GM19468 (cell line): ENCODE measurements around the gene CCSER1.
"Not testable (repeated sequence)": the region's sequence is repeated elsewhere in the genome, so short reads cannot be mapped to it uniquely, and the experiment has no call there.

ENCODE experiments used
- ATAC-seq: cut with Tn5 transposase; IDR thresholded peaks from one replicate; pipeline ENCODE4 v1.9.1; 2021; ENCODE audit warnings: mild to moderate bottlenecking, moderate library complexity, moderate number of reproducible peaks; ENCODE audit not compliant: unreplicated experiment; ENCODE audit errors: extremely low read depth

CCSER1 gene

DNA sequence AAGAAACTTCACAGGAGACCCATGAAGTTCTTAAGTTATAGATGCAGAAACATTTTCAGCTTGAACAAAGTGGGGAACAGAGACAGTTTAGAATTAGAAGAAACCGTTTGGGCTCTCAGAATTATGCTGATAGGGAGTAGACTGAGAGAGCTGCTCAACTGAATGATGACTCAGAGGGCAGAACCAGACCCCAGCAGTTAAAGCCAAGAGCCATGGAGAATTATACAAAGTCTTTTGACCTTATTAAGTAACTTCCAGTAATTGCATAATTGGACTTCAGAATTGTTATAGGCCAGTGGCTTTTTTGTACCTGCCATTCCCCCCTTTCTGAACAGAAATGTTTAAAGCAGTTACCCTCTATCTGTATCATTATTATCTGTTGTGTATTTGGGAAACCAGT lies 642.1 kb downstream of the CCSER1 start:
- ATAC-seq: no peak

DNA sequence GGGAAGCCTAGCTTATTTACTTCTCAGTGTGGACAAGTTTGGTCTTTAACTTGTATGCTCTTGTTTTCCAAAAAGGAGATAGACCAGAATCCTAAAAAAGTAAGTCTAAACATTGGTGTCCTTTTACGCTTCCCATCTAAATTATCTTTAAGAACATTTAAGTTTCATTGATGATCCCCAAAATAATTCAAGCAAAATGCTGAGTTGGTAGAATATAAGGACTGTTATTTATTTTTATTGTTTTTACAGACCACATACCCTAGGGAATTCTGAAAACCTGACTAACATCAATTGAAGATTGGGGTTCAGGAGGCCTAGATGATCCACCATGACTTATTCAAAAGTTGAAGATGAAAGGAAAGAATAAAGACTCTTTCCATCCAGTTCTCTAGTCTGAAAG lies 653.0 kb downstream of the CCSER1 start:
- ATAC-seq: no peak

DNA sequence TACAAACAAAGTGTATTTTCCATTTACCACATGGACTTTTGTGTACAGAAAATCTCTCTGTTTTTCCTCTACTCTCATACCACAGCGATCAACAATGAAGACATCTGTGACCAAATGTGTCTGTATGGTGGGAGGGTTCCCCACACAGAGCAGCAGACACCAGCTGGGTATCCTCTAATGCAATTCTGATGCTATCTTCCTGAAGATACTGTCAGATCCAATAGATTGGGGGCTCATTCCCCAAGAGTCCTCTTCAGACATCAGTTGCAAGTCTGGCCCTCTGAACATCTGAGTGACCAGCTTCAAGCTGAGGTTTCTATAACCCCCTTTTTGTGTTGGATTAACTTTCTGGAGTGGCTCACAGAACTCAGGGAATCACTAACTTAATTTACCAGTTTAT lies 659.4 kb downstream of the CCSER1 start:
- ATAC-seq: no peak

DNA sequence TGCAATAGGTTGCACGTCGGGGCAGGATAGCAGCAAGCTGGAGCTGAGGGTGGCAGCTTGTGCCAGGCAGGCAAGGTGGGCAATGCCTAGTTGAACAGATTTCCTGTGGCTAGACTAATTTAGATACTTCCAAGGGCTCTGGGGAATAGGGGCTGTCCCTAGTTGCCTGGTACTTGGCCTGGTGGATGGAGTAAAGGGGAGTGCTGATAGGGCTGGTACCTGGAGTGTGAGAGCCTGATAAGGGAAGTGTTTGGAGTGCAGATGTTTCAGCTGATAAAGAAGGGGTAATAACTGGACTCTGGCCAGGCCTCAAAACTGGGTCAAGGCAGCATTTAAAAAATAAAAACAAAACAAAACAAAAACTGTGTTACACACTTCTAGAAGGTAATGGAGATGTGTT lies 665.5 kb downstream of the CCSER1 start:
- ATAC-seq: no peak

DNA sequence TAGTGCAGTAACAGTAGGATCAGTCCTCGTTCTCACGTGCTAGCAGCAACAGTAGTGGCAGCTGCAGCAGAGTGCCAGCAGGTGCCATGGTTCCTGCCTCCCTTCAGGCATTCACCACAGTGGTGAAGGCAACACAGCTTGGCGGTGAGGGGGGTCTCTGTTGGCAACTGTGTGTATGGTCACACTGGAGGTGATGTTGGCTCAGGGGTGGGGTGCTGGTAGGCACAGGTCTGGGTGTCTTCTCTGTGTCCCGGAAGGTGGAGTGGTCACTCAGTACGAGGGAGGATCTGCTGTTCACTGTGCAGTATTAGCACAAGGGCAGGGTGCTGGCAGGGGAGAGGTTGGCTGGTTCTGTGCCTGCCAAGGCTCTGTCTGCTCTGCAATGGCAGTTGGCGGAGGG lies 671.8 kb downstream of the CCSER1 start:
- no peak for ATAC-seq

DNA sequence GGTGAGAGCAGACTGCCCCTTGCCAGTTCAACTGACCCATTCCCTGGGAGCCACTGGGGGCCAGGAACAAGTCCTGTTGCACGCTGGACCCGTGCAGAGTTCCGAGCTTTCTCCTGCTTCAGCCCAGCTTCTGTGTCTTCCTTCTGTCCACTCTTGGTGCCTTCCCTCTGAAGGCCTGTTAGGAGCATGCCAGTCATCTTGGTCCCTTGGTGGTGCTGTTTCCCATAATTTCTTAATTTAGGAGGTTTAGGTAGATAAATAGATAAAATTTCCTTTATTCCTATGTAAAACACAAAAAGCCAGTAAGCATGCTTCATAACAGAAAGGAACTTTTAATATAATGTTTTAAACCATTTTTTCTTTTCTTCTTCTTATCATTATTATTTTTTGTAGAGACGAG lies 672.7 kb downstream of the CCSER1 start:
- ATAC-seq: no peak

DNA sequence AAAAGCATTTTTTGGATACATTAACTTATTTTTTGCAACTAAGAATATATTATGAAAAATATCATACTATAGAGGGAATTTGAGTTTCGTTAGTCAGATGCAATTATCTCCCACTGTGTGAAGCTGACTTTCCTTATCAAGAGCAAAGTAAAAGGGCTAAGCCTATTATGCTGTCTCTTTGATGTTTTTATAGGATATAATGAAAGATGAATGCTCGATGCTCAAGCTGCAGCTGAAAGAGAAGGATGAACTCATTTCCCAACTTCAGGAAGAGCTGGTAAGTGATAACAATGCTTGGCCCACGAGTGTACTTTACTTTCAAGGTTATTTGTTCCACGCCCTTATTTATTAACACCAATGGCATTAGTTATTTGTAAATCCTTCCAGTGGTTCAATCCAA lies 688.4 kb downstream of the CCSER1 start:
- ATAC-seq: no peak

DNA sequence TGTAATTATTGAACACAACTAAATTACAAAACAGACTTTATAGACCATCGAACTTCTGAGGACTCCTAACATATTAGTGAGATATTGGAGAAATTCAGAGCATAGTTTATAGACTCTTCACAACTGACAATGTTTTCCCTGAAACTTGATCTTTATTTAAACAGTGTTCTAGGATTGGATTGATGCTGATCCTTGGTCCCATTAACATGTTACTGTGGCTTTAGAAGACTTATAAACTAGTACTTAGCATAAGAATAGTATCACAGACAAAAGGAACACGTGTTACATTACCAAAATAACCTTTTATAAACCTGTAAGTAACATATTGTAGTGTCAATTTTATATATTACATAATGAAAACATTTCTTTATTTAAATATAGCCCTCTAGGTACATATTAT lies 689.6 kb downstream of the CCSER1 start:
- ATAC-seq: no peak

DNA sequence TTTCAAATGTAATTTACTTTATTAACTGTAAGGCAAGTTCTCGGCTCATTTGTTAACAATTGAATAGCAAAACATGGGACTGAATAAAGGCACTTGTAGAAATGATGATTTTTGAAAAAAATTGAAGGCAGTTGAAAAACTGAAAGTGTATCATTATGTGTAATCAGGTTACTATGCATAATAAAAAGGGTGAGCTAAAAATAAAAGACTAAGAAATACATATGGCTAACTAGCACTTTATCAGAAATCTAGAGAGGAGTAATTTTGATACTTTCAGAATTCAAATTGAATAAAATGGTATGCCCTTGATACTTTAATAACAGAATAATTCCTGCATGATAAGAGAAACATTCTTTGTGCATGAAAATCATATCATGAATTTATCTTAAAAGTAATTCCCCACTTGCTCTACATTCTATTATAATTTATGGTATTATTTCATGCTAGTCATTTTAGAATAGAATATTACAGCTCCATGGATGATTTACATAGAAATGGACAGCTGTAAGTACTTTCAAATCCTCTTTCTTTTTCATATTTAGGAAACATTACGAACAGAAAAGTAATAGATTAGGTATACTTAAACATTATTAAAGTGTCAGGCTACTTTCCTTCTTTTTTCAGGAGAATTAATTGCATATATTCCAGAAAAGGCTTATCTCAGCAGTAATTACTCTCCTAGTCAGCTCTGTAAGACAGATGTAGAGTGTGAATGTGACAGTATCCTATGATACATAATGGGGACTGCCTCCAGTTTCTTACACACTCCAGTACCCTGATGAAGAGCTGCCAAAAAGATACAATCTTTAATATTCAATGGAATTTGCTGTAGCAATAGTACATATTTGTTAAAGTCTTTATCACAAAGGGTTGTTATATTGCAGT lies 697.3 kb downstream of the CCSER1 start:
- ATAC-seq: no peak

DNA sequence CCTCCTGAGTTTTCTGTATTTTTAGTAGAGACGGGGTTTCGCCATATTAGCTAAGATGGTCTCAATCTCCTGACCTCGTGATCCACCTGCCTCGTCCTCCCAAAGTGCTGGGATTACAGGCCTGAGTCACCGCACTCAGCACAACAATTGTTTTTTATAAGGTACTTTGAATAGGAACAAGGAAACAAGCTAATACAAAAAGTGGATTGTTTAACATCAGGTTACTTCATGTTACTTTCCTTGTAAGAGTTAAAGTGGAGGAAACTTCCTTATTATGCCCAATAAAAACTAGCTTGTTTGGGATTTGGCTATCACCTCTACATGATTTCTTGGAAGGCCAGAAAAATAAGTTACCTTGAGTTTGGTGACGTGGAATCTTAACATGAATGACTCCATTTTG lies 698.7 kb downstream of the CCSER1 start:
- no peak for ATAC-seq

DNA sequence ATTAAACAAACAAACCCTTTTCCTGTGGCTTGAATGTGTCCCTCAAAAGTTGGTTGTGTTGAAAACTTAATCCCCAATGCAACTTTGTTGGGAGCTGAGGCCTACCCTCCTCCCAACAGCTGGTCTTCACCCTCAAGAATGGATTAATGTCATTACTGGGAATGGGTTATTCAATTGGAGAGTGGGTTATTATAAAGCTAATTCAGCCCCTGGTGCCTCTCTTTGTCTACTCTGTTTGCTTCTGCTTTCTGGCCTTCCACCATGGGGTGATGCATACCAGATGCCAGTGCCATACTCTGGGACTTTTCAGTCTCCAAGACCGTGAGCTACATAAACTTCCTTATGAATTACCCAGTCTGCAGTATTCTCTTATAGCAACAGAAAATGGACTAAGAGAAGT lies 706.5 kb downstream of the CCSER1 start:
- no peak for ATAC-seq

DNA sequence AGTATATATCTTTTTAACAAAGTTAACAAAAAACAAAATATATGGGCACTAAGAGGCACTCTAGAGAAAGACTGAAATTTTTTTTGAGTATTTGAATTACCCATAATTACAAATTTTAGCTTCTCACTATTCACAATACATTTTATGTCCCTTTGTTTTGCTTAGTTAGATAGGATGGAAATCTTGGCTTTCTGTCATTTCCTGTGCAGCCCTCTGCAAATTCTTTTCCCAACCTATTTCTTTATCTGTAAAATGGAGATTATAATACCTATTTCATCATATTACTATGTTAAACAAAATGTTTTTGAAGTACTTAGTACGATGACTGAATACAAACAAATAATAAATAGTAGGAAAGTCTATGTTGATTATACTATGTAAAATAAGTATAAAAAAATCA lies 710.0 kb downstream of the CCSER1 start:
- ATAC-seq: no peak

DNA sequence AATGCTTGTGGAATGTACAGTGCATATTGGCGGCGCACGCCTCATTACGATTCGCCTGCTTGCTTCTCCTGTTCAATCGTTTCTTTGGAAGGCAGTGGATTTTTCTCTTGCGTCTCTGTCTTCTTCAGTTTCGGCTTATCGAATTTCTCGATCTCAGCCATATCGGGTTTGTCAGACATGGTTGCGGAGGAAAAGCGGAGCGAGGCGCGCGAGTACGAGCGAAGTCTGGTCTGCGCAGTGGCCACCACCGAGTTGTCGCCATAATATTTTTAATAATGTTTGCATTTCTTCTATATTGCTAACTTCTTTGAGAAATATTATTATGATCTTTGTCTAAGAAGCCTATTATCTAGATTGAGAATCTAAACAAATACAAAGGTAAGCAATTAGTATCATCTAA lies 711.7 kb downstream of the CCSER1 start:
- ATAC-seq: not testable (repeated sequence)

DNA sequence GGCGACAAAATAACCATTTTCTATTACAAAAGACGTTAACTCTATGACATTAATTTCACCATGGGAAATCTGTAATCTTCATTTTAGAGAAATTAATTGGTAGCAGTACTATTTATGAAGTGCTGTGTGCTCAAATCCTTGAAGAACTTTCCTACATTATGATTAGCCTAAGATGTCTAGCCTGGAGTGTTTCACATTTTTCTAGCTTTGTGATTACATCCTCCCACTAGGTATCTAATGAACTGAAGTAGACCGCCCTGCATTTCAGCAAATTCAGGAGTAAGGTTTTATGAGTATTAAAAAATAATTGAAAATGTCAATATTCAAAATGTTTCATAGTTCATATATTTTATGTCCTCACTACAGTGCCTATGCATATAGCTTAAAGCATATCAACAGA lies 713.1 kb downstream of the CCSER1 start:
- ATAC-seq: no peak

DNA sequence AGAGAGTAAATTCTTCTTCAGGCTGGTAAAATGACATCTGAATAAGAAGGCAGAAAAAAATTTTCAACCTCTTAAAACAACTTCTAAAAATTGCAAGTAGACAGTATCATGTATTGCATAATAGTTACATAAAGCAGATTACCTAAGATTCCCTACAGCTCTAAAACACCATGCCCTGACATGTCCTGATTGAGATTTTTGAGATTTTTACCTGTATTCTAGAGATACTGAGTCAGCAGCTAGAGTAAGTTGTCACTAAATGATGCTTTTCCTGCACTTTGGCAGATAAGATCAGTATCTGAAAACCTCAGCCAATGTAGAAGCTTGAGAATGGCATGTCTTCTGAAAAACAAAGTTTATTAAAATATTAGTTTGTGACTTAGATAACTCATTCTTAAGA lies 713.6 kb downstream of the CCSER1 start:
- no peak for ATAC-seq

DNA sequence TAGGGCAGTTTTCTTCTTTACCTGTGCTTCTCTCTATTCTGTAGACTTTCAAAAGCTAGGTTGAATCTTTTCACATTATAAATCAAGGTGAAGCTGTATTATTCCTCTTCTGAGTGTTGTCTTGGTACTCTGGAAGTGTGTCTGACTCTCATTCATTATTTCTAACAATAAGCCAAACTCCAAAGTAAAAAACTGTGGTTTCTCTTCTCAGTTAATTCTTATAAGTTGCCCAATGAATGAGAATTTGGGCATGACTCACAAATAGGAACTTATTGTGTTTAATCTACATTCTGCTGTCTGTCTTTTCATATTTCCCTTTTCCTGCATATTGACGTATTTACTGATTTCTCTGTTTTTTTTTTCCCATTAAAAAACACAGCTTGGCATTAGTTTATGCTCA lies 714.5 kb downstream of the CCSER1 start:
- no peak for ATAC-seq

DNA sequence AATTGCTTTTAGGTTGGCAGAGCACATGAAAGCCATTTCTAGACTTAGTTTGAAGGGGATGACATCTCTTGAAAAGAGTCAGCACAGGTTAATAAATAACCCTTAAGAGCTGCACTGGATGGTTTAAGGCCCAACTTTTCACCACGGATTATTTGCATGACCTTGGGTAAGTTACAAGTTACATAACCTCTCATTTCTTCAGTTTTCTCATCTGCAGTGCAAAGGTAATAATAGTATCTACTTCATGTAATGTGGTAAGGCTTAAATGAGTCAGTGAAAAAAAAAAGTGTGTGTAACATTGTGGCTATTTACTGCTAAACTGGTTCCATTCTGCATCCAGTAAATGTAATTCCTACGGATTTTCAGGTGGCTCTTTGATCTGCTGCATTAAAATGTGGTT lies 715.8 kb downstream of the CCSER1 start:
- ATAC-seq: peak; percentile 98

DNA sequence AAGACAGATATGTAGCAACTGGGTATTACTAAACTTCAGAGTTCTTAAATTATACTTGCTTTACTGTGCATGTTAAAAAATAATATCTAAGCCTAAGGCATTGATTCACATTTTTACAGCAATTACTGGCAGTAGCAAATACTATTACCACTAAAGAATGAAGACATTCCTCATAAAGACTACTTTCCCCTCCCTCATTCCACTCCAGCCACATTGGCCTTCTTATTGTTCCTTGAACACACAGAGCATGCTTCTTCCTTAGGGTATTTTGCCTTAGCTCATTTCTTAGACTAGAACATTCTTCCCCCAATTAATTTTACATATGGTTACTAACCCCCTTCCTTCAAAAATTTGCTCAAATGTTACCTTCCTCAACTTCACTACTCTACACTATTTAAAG lies 717.0 kb downstream of the CCSER1 start:
- no peak for ATAC-seq

DNA sequence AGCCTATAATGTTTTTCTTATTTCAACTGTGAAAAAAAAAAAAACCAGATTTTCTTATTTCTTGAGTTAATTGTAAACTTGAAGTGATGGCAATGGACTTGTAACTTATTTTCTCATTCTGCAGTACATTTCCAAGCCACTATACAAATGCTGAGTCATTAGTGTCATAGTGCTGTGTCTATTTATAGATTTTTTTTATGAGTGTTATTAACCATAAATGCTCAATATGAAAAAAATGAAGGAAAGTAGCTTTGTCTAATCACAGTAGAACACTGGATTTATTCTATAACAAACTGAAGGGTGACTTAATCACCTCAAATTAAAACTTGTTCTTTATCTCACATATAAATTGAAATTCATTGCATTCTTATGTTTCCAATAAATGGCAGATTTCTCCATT lies 718.6 kb downstream of the CCSER1 start:
- no peak for ATAC-seq

DNA sequence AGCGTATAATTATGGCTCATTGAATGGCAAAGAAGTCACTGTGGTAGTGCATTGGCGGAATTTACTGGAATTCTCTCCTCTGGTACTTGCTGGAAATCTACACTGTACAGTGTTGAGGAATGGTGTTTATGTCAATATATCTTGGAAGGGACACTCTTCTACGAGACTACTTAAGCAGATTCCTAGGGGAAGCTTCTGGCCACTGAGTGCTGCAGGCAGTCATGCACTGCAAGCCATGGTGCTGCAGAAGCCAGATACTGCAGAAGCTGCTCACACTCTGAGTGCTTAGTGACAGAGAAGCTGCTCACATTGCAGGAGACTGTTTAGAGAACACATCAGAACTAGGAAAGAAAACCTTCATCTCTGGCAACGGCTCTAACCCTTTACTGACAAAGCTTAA lies 725.0 kb downstream of the CCSER1 start:
- ATAC-seq: no peak

DNA sequence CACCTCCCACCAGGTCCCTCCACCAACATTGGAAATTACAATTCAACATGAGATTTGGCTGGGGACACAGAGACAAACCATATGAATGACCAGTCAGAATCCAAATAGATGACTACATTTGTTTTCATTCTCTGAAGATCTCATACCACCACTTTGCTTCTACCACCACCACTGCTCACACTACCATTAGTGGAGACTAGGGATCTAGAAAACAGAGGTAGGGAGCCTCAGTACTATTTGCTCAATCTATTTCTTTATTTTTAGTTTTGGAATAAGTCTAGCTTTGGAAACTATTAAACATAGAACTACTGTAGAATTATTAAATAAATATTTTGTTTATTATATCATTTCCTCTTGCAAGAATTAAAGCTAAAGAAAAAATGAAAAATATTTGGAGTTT lies 727.9 kb downstream of the CCSER1 start:
- no peak for ATAC-seq

DNA sequence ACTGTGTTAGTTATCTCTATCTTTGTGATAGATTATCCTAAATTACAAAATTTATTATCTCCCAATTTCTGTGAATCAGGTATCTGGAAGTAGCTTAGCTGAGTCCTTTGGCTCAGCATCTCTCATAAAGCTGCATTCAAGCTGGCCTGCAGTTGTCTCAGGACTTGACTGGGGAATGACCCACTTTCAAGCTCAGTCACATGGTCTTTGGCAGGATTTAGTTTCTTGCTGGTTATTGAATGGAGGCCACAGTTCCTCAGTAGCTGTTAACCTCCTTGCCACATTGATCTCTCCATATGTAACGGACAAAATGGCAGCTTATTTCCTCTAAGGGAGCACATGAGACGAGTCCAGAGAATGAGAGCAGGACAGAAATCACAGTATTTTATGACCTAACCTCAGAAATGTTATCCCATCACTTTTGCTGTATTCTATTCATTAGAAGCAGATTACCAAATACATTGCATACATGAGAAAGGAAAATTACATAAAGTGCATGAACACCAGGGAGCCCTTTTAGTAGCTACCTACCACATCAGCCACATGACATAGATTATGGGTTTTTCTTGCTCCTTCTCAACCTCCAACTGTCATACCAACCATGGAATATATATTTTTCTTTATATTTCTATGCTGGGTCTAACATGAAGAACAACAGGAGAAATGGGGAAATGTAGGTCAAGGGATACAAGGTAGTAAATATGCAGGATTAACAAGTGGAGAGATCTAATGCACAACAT lies 730.1 kb downstream of the CCSER1 start:
- ATAC-seq: no peak
